DMS79 treated with DMSO at 0.1 percent for 48 hours (cell line): Measurements from ENCODE around the gene GLCCI1.

Experiments
- DNase-seq: peaks from one replicate; lab custom pipeline; 2025; lab: John Stamatoyannopoulos, UW

The GLCCI1 gene

GRCh38 chr7:7962851-7963250, 5.7 kb upstream of the GLCCI1 start:
- no peak for DNase-seq

DNA sequence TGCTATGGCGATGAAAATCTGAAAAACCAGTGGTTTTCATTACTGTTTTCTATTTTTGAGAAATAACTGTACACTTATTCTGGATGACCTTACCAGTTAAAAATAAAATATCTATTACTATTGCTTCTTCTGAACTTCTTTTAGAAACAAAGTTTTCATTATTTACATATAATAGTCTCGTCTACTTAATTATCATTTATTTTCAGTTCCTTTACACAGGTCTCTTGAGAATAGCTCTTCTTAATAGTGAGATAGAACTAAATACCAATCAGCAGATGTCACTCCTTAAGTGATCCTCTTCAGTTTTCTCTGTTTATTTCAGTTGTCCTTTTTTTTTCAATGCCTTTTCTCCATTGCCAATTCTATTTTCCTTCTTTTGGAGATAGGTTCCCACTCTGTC, 4.3 kb upstream of the GLCCI1 start:
- DNase-seq, result no peak

DNA sequence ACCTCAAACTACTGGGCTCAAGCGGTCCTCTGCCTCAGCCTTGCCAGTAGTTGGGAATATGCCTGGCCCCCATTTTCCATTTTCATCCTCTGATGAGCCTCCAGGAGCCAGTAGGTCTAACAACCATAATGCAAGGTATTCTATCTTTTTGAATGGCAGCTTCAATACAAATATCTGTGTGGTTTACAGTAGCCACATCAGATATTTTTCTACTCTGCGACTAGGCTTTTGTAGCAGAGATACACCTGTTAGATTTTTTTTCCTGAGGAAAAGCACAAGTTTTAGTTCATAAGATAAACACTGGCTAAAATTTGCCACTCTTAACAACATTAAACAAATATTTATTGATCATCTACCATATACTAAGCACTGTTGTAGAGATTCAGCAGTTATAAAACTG, 3.9 kb upstream of the GLCCI1 start:
- DNase-seq, result no peak

DNA sequence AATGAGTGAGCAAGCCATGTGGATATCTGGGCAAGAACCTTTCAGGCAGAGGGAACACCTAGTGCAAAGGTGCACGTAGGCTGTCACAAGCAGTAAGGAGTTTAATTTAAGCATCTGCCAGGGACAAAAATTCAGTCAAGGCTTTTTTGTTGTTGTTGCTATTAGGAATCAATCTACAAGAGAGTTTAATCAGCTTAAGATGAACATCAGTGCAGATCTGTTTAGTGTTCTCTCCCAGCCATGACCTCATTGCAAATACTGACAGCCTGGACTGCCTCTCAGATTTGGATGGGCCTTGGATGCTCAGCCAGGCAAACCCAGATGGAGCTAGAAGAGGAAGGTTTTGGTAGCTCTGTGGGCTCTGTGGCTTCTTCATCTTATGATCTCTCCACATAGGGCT, 3.3 kb upstream of the GLCCI1 start:
- no peak for DNase-seq

DNA sequence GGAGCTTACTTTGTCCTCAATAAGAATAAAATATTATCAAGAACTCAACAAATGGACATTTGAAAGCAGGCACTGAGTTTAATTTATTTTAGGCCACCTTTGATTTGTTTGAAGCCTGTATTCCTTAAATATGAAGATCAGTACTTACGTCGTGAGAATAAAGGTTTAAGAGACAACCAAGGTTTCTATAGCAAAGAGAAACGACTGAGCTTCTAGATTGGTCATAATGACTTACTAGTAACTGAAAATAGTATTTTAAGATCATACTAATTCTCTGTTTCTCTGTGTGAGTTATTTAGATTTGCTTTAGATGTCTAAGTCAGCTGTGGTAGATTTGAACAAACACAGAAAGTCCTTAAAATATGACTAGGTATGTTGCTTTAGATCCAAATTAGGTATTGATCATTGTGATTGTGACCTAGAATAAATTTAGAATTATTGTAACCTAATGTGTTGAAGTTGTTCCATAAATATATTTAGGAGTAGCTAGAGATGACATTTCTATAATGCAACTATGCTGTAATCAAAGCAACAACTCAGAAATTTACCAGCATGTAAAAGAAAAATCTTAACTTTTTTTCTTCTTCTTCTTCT, 2.4 kb upstream of the GLCCI1 start:
- no peak for DNase-seq

DNA sequence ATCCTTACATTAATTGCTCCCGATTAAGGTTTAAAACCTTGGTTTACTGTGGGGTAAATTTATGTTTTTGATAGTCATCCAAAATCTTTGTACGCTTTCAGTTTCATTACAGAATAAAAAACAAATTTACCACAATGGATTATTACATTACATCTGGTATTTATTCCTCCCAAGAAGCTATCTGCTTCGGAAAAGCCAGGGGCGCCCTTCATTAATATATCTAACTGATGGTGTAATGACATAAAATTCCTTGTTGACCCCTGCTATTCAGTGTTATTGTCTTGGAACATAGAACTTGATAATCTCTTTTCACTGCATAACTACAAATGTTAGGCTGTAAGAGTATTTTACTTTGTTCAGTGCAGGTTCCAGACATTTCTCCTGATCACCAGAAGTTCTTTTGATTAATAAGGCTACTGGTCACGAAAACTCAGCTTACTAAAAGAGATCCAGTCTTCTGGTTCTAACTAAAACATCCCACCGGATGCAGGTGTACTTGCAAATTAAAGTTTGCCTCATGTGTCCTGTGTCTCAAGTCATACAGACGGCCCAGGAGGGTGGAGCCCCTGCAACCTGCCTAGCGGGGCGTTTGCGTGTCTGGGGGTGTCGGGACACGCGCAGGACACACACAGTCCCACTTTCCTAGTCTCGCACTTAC, 581 bp upstream of the GLCCI1 start:
- DNase-seq, result no peak

GRCh38 chr7:7969306-7970236, 975 bp downstream of the GLCCI1 start:
- peak; percentile 81 for DNase-seq

- DNase-seq, result peak; percentile 84
Observed at GRCh38 chr7:7970237-7970530, 1.6 kb downstream of the GLCCI1 start.

DNA sequence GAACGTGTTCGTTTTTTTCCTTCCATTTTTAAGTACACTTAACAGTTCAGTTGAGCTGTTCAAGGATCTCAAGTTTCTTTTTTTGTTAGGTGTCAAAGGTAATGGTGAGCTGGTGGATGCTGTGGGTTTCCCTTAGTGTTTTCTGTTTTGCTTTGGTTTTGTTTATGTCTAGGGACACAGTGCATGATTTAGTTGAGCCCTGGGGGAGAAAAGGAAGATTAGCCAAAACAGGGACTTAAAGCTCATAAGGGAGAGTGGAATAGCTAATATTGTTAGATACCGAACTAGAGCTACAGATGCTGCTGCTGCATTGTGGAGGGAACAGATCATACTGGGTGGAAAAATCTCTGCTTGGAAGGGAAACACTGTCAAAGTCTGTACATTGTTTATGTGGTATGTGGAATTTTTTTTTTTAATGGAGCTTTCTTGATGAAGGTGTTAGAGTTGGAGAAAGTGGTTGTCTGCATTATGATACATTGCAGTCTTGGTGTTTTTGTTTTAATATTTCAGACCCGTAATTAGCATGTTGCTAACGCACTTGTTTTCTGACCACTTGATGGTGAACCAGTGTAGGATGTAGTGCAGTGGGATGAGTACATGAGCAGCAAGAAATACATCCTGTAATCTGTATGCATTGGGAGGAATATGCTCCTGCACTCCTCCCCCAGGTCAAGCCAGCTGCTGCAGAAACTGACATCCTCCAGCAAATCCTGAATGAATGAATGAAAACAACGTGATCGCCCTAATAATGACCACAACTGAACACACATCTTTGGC, 2.1 kb downstream of the GLCCI1 start:
- peak; percentile 84 for DNase-seq

DNA sequence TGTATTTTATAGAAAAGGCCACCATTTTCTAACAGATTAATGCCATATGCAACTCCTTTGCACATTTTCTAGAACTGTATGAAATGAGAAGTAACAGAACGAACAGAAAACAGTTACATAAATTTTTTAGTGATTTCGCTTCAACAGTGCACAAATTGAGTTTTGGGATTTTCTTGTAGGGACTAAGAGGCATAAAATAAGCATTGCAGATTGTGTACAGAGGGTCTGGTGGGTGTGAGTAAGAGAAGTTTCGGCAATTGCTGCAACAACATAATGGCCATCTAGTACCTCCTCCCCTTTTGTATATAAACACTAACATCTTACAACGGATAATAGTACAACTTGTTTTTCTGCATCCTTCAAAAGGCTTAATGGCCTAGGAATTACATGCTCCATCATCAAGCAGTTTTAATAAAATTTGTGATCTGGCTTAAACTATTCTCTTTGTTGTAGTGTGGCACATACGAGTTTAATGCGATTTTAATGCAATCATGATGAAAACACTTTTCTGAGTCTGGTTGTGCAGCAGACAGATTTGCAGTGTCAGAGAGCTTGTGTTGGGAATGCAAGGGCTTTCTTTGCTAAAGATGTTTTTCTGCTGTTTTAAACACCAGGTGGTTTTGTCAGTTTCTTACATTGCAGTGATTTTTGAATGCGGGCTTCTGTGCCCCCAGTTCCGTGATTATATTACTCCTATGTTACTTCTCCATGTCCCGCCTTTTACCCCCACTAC, 2.9 kb downstream of the GLCCI1 start:
- DNase-seq, result peak; percentile 32

GRCh38 chr7:7972128-7972527, 3.5 kb downstream of the GLCCI1 start:
- peak; percentile 69 for DNase-seq

DNA sequence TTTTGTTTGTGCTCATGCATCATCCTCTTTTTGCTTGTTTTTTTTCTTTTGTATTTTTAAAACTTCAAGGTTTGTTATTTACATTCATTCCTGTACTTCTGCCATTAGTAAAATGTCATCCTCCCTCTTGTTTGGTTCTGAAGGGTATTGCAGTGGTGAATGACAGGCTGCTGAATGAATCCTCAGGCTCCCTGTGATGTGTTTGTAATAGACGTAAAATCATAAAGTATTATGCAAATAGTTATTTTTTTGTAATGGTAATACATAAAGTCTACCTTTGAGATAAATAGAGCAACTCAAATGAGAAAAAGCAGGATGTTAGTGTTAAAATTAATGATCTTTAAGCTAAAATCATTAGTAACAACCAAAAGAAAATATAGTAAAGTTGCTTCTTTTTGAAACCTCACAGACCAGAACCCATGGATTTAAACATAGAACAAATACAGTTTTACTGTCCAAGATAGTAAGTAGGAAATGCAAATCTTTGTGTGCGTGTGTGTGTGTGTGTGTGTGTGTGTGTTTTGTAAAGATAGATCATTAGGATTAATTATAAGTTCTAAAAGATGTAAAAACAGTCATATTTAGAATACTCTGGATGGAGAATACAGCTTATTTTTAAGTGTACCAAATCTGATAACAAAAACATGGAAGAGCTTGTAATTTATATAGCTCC, 4.5 kb downstream of the GLCCI1 start:
- DNase-seq, result peak; percentile 39

GRCh38 chr7:7976677-7977076, 8.1 kb downstream of the GLCCI1 start:
- no peak for DNase-seq

GRCh38 chr7:7977774-7978173, 9.2 kb downstream of the GLCCI1 start:
- DNase-seq, result no peak

DNA sequence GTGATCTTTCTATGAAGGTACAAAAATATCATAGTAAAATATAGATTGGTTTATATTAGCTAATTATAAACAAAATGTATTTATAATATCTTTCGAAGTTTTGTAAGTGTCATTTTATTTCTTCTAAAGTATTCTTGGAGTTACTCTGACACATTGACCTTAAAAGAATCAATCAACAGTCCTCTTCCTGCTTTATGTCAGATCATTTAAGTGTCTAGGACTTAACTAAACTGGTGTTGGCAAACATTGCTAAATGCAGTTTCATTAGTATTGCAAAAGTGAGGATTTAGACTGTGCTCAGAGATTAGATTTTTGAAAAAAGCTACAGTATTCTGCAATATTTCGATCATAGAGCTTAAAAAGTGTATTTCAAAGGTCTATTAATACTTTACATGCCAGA, 10.3 kb downstream of the GLCCI1 start:
- no peak for DNase-seq

GRCh38 chr7:7979558-7979957, 11.0 kb downstream of the GLCCI1 start:
- no peak for DNase-seq

- DNase-seq, result no peak
Observed at GRCh38 chr7:7980134-7980533, 11.5 kb downstream of the GLCCI1 start.

DNA sequence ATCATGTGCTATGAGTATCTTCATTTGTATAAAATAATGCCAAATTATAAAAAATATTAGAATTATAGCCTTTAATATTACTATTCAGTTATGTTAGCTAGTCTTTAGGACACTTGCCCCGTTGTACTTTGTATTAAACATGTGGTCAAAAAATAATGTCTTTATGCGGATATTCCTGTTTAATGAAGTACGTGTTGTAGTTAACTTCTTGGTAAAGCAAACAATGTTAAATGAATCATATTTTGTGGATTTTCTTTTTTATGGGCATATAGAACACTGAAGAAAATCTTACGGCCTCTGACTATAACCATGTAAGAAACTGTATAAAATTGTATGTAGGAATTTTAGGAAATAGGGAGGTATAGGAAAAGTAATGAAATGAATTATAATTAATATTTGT, 14.3 kb downstream of the GLCCI1 start:
- DNase-seq, result no peak

GRCh38 chr7:7984424-7984823, 15.8 kb downstream of the GLCCI1 start:
- no peak for DNase-seq

GRCh38 chr7:7988706-7989105, 20.1 kb downstream of the GLCCI1 start:
- no peak for DNase-seq

GRCh38 chr7:7989133-7989532, 20.5 kb downstream of the GLCCI1 start:
- DNase-seq, result no peak
